GM19239 (cell line): ENCODE data around the gene PAX4.
A peak's percentile ranks its signal among the peaks of the same experiment; 100 is the strongest.

Experiments used
- DNase-seq: peaks from one replicate; pipeline ENCODE4 v3.0.0; 2011; ENCODE audit warnings: low spot score; ENCODE audit not compliant: insufficient read length
- FAIRE-seq: peaks from 2 replicates; lab custom pipeline; 2011; peaks lifted over from hg19 to GRCh38; lab: Jason Lieb, UNC

The PAX4 gene

GRCh38 chr7:127618042-127618441, at the start of gene PAX4:
PAX4 (minus strand) TSS chr7:127618142; CDS start chr7:127615928, 2,214 bp downstream.
- no peak for DNase-seq
- FAIRE-seq = no peak

- FAIRE-seq (no peak), DNase-seq (no peak)
These were observed 49.2 kb upstream of the PAX4 start for GRCh38 chr7:127667017-127667670.

GRCh38 chr7:127666602-127667001, 48.7 kb upstream of the PAX4 start:
- FAIRE-seq = no peak
- no peak for DNase-seq

- no peak for DNase-seq
- FAIRE-seq = no peak
These were observed 48.0 kb upstream of the PAX4 start for GRCh38 chr7:127665922-127666321.

- no peak for DNase-seq
- FAIRE-seq = no peak
These were observed 41.2 kb upstream of the PAX4 start for GRCh38 chr7:127658970-127659630.

GRCh38 chr7:127657500-127657899, 39.6 kb upstream of the PAX4 start:
- FAIRE-seq = no peak
- no peak for DNase-seq

GRCh38 chr7:127655720-127656119, 37.8 kb upstream of the PAX4 start:
- FAIRE-seq (no peak), DNase-seq (no peak)

- DNase-seq (no peak), FAIRE-seq (no peak)
These were observed 36.8 kb upstream of the PAX4 start for GRCh38 chr7:127654404-127655394.

- no peak for FAIRE-seq
These were observed 35.5 kb upstream of the PAX4 start for GRCh38 chr7:127653396-127653795.

GRCh38 chr7:127652333-127653248, 34.6 kb upstream of the PAX4 start:
- no peak for DNase-seq
- peak; percentile 70 for FAIRE-seq

More at GRCh38 chr7:127653396-127653795, 35.5 kb upstream of the PAX4 start:
- DNase-seq = no peak

GRCh38 chr7:127651556-127652332, 33.8 kb upstream of the PAX4 start, which contains the start of gene SND1:
SND1 (plus strand) TSS chr7:127652194; CDS start chr7:127652374, 180 bp downstream.
- DNase-seq = peak; percentile 87
- FAIRE-seq = peak; percentile 91

GRCh38 chr7:127650847-127651555, 33.1 kb upstream of the PAX4 start:
- peak; percentile 82 for FAIRE-seq
- no peak for DNase-seq

GRCh38 chr7:127648986-127649385, 31.0 kb upstream of the PAX4 start:
- FAIRE-seq = no peak

GRCh38 chr7:127647636-127648035, 29.7 kb upstream of the PAX4 start:
- no peak for DNase-seq
- no peak for FAIRE-seq

More at GRCh38 chr7:127648986-127649385, 31.0 kb upstream of the PAX4 start:
- DNase-seq = no peak

GRCh38 chr7:127644484-127644883, 26.5 kb upstream of the PAX4 start:
- DNase-seq (no peak), FAIRE-seq (no peak)

- FAIRE-seq (no peak), DNase-seq (no peak)
These were observed 20.3 kb upstream of the PAX4 start for GRCh38 chr7:127638197-127638596.

- no peak for FAIRE-seq
These were observed 17.8 kb upstream of the PAX4 start for GRCh38 chr7:127635659-127636285.

More at GRCh38 chr7:127635659-127636285, 17.8 kb upstream of the PAX4 start:
- no peak for DNase-seq
